Mucosa of descending colon (tissue), 3 donors: Measurements from ENCODE around the gene MAGEA12. TPM values are rescaled to one million over a fixed set of nuclear protein-coding genes. Genes with fewer than 3 reads are reported as not detected.
A peak's percentile ranks its signal among the peaks of the same experiment; 100 is the strongest.
"Not testable (repeated sequence)": the region's sequence is repeated elsewhere in the genome, so short reads cannot be mapped to it uniquely, and the experiment has no call there.

Source experiments
- ATAC-seq: fragments of 200-7000 bp; cut with Tn5 transposase; one replicate; pipeline ENCODE4 v1.9.1; 2020; ENCODE audit warnings: mild to moderate bottlenecking, moderate library complexity
- DNase-seq, 3 donors: peaks; one replicate each; pipeline ENCODE4 v3.0.0-alpha.2; 2020
- H3K36me3 ChIP-seq: fragments of 200-600 bp; one replicate; pipeline ENCODE4 v1.8.0; 2021; ENCODE audit warnings: low read depth, mild to moderate bottlenecking
- H3K4me1 ChIP-seq: fragments of 200-600 bp; one replicate; pipeline ENCODE4 v1.8.0; 2021; ENCODE audit warnings: low read depth, mild to moderate bottlenecking
- H3K4me3 ChIP-seq: fragments of 200-600 bp; one replicate; pipeline ENCODE4 v1.8.0; 2021; ENCODE audit warnings: mild to moderate bottlenecking
- H3K9me3 ChIP-seq: fragments of 200-600 bp; one replicate; pipeline ENCODE4 v1.8.0; 2021; ENCODE audit warnings: mild to moderate bottlenecking
- intact Hi-C, 2 donors: fragments of 100-400 bp; cut with DNase I in 1 of 2; cut with micrococcal nuclease in 1 of 2; formaldehyde crosslinking; loops; one replicate each; pipeline versions ENCODE4 v1.11.0 to v1.11.1; 2022; cut with DNase I, micrococcal nuclease
- total RNA-seq, 3 donors: library from RNA; stranded (reverse); fragmentation: NEBNext Ultra II Directional in 2 of 3; extraction: Animal tissue kit (Norgen Biotek cat#: 25700) in 2 of 3; gene quantifications; one replicate each; pipeline versions ENCODE4 v1.2.1 to v1.2.4, GENCODE V29; 2021 to 2023
- donor health status: DM: no; HTN: no; CAD: no; lungs with moderate emphysema.
- donor health status: DM: no; HTN: no; CAD: no.
- donor health status: DM: no; HTN: yes; CAD: no.

Gene MAGEA12
- total RNA-seq, 3 donors from 2014 or later, result not detected

- ATAC-seq, intact Hi-C loops, H3K4me3 ChIP-seq, H3K9me3 ChIP-seq, H3K36me3 ChIP-seq, H3K4me1 ChIP-seq, DNase-seq: not testable (repeated sequence)
Observed at GRCh38 chrX:152769549-152770289, 36.2 kb downstream of the MAGEA12 start, which contains the start of gene MAGEA6. TSS of gene MAGEA6 (minus strand) at chrX:152769689. CDS start at chrX:152767650, 2,039 bp downstream.

GRCh38 chrX:152787062-152787461 is 53.5 kb downstream of the MAGEA12 start:
- H3K9me3 ChIP-seq, H3K4me3 ChIP-seq, H3K36me3 ChIP-seq, H3K4me1 ChIP-seq, intact Hi-C loops, DNase-seq: not testable (repeated sequence)
- ATAC-seq, result peak; percentile 64

Other genes with a start within 250 kb of the MAGEA12 start
- gene GABRQ, start 95.9 kb upstream of the MAGEA12 start, total RNA-seq, result under 1 TPM in 1 of 3 donors, not detected in 2; 0.32 TPM
- gene MAGEA3, start 35.0 kb upstream of the MAGEA12 start, total RNA-seq, result not detected
- gene CSAG2, start 24.5 kb upstream of the MAGEA12 start, total RNA-seq, result not detected
- gene MAGEA2B, start 19.1 kb upstream of the MAGEA12 start, total RNA-seq, result not detected
- gene CSAG1, start within 50 bp of the MAGEA12 start, total RNA-seq, result not detected
- not detected for gene MAGEA2, start 20.1 kb downstream of the MAGEA12 start, total RNA-seq
- gene CSAG3, start 25.5 kb downstream of the MAGEA12 start, total RNA-seq, result not detected
- gene MAGEA6, start 35.9 kb downstream of the MAGEA12 start, total RNA-seq, result not detected
- 10 to 100 TPM; 10.9 to 25.3 (median 17.7) TPM for gene CETN2, start 97.0 kb downstream of the MAGEA12 start, total RNA-seq
- gene NSDHL, start 97.3 kb downstream of the MAGEA12 start, total RNA-seq, result 10 to 100 TPM; 13.1 to 26.4 (median 20.3) TPM
- 1 to 10 TPM; 2.8 to 6.9 (median 4.2) TPM for gene ZNF185, start 164.3 kb downstream of the MAGEA12 start, total RNA-seq